OCI-LY3 (cell line): ENCODE measurements around the gene ASCC1.

Experiments used
- H2AFZ ChIP-seq: fragments of 200-600, 300-600 bp; shearing (Covaris generic); 2 replicates; pipeline ENCODE4 v1.6.0; 2014; ENCODE audit warnings: antibody characterized with exemption, low read depth, low read length
- H3K27ac ChIP-seq: fragments of 200-600, 300-600 bp; sonication (generic); 2 replicates; pipeline ENCODE4 v1.5.1; 2014; ENCODE audit warnings: mild to moderate bottlenecking, low read length, moderate library complexity, mixed read lengths
- H3K27me3 ChIP-seq: fragments of 200-600, 300-600 bp; sonication (generic); 2 replicates; pipeline ENCODE4 v1.6.1; 2014; ENCODE audit warnings: low read depth, low read length, mixed read lengths
- H3K36me3 ChIP-seq: fragments of 200-600, 300-600 bp; sonication (generic); replicated peaks from 2 replicates; pipeline ENCODE3; 2014; ENCODE audit warnings: low read depth, low read length, mixed read lengths
- H3K4me1 ChIP-seq: fragments of 300-600, 200-600 bp; sonication (generic); 2 replicates; pipeline ENCODE4 v1.6.1; 2014; ENCODE audit warnings: low read length, mixed read lengths
- H3K4me2 ChIP-seq: fragments of 200-600, 300-600 bp; sonication (generic); 2 replicates; pipeline ENCODE4 v1.6.1; 2014; ENCODE audit warnings: low read length, mixed read lengths
- H3K4me3 ChIP-seq: fragments of 300-600, 200-600 bp; sonication (generic); 2 replicates; pipeline ENCODE4 v1.5.1; 2014; ENCODE audit warnings: antibody characterized with exemption, mild to moderate bottlenecking, low read length, moderate library complexity
- H3K79me2 ChIP-seq: fragments of 300-600, 200-600 bp; shearing (Covaris generic); 2 replicates; pipeline ENCODE4 v1.6.1; 2014; ENCODE audit warnings: mild to moderate bottlenecking, low read length, mixed read lengths
- H3K9ac ChIP-seq: fragments of 300-600, 200-600 bp; shearing (Covaris generic); 2 replicates; pipeline ENCODE4 v1.6.0; 2014; ENCODE audit warnings: mild to moderate bottlenecking, low read length, moderate library complexity
- H3K9me3 ChIP-seq: fragments of 200-600, 300-600 bp; shearing (Covaris generic); 2 replicates; pipeline ENCODE4 v1.6.1; 2014; ENCODE audit warnings: low read length, mixed read lengths; ENCODE audit not compliant: insufficient read depth
- H4K20me1 ChIP-seq: fragments of 200-600, 300-600 bp; sonication (generic); 2 replicates; pipeline ENCODE4 v1.6.1; 2016; ENCODE audit warnings: low read length, mixed read lengths; ENCODE audit not compliant: insufficient read depth
- CTCF ChIP-seq: fragments of 200-600, 300-600 bp; sonication (generic); IDR thresholded peaks from 2 replicates; pipeline ENCODE4 v1.5.1; 2014; ENCODE audit warnings: antibody characterized with exemption, low read length, low read depth
- EZH2phosphoT487 ChIP-seq: fragments of 200-600 bp; shearing (Covaris generic); IDR thresholded peaks from 2 replicates; pipeline ENCODE4 v1.6.1; 2018; ENCODE audit warnings: antibody characterized with exemption, mixed run types, low read depth

The ASCC1 gene

GRCh38 chr10:72048450-72049124 lies 167.5 kb downstream of the ASCC1 start:
- Histone ChIP-seq H3K9me3 (no peaks in the 10 kb centered on the region), H3K27me3 (no peaks in the 10 kb centered on the region), H3K4me3 (no peak overlapping the region), H3K36me3 (no peaks in the 10 kb centered on the region), H2AFZ (no peak overlapping the region), H3K4me2 (no peak overlapping the region), H4K20me1 (no peaks in the 10 kb centered on the region), H3K79me2 (no peaks in the 10 kb centered on the region), H3K27ac (no peak overlapping the region), H3K9ac (no peak overlapping the region), H3K4me1 (peaks cover 5% of the 10 kb centered on the region; the same call in 1 of the 2 replicates)
- TF ChIP-seq CTCF (peak; percentile 99), EZH2phosphoT487 (no peak)
